A172 (cell line): ENCODE data around the gene AP1S2. TPM values are rescaled to one million over a fixed set of nuclear protein-coding genes. Genes with fewer than 3 reads are reported as not detected.
"Not testable (repeated sequence)": the region's sequence is repeated elsewhere in the genome, so short reads cannot be mapped to it uniquely, and the experiment has no call there.

Source experiments
- DNase-seq: peaks from one replicate; pipeline ENCODE4 v3.0.0-alpha.2; 2015; ENCODE audit warnings: low spot score
- total RNA-seq: library from RNA; depleted of rRNA; stranded (reverse); fragments of >200 nt; shearing (Covaris generic); gene quantifications from 2 replicates; pipeline ENCODE4 v1.2.3, GENCODE V29; 2014

The AP1S2 gene
- total RNA-seq, 1 experiment from 2014 or later: 223 TPM

- DNase-seq: peak; percentile 44
Observed at GRCh38 chrX:15855568-15856221, 1.1 kb upstream of the AP1S2 start.

- peak; percentile 38 for DNase-seq
Observed at GRCh38 chrX:15854080-15854655, 445 bp downstream of the AP1S2 start.

GRCh38 chrX:15853586-15854079 is 980 bp downstream of the AP1S2 start:
- DNase-seq: peak; percentile 38

GRCh38 chrX:15849555-15849954 is 5.1 kb downstream of the AP1S2 start:
- DNase-seq: peak; percentile 11

- no peak for DNase-seq
Observed at GRCh38 chrX:15848576-15848975, 6.0 kb downstream of the AP1S2 start.

GRCh38 chrX:15843960-15844359 is 10.7 kb downstream of the AP1S2 start:
- DNase-seq: no peak

GRCh38 chrX:15841853-15842516 is 12.6 kb downstream of the AP1S2 start:
- no peak for DNase-seq

- DNase-seq: no peak
Observed at GRCh38 chrX:15838017-15838416, 16.6 kb downstream of the AP1S2 start.

GRCh38 chrX:15834827-15835595 is 19.6 kb downstream of the AP1S2 start:
- no peak for DNase-seq

GRCh38 chrX:15834053-15834452 is 20.6 kb downstream of the AP1S2 start:
- DNase-seq: no peak

GRCh38 chrX:15831347-15831746 is 23.3 kb downstream of the AP1S2 start:
- not testable (repeated sequence) for DNase-seq

GRCh38 chrX:15829217-15829616 is 25.4 kb downstream of the AP1S2 start:
- no peak for DNase-seq

GRCh38 chrX:15825936-15826335 is 28.7 kb downstream of the AP1S2 start:
- DNase-seq: no peak

- DNase-seq: no peak
Observed at GRCh38 chrX:15822922-15823321, 31.7 kb downstream of the AP1S2 start.

GRCh38 chrX:15820106-15821073 is 34.2 kb downstream of the AP1S2 start:
- DNase-seq: peak; percentile 22

- no peak for DNase-seq
Observed at GRCh38 chrX:15816886-15817285, 37.7 kb downstream of the AP1S2 start.

- DNase-seq: no peak
Observed at GRCh38 chrX:15816438-15816809, 38.2 kb downstream of the AP1S2 start.

GRCh38 chrX:15815779-15816437 is 38.7 kb downstream of the AP1S2 start:
- peak; percentile 13 for DNase-seq

GRCh38 chrX:15814771-15815365 is 39.7 kb downstream of the AP1S2 start:
- DNase-seq: no peak

GRCh38 chrX:15813416-15813815 is 41.2 kb downstream of the AP1S2 start:
- no peak for DNase-seq
